ENCODE measurements around the gene SSBP3.
"Not testable (repeated sequence)": the region's sequence is repeated elsewhere in the genome, so short reads cannot be mapped to it uniquely, and the experiment has no call there.

SSBP3 gene

DNA sequence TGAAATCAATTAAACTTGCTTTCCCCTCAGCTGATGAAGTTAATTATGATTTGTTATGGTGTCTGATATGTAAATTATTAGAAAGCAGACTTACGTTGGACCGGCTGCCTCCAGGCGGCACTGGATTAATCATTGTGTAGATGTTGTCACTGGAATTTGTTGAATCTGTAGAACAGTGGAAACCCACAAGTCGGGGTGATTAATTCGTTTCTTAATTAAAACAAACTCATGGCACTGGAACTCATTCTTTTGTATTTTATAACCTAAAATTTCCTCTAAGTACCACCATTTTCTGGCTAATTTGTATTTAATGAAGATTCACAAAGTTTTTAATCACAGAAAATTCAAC, 167.2 kb downstream of the SSBP3 start:
- DNase-seq = no peak

DNA sequence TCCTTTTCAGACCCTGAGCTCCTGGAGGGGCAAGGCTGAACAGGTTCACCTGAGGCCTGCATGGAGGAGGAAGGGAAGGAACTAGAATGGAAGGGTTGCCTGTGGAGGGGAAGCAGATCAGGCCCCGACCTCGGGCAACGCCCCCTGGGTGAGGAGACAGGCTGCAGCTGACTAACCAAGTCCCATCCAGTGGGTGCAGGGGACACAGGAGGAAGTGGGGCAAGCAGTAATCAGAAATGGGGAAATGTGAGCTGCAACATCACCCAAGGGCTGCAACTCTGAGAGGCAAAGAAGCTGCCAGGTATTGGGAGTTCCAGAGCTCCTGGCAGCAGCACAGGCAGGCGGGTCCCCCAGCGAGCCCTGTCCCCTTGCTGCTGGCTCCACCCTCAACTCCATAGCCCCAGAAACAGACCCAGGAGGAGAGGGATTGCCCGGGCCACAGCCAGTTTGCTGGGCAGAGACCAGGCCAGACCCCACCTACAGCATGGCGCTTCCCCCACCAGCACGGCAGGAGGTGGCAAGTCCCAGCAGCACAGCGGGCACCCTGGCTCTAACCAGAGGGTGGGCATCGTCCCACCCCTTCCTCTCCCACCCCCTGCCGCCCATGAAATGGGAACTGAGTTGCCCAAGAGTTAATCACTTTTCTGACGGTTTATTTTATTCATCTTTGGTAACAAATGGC, 167.7 kb downstream of the SSBP3 start:
- no peak for DNase-seq

DNA sequence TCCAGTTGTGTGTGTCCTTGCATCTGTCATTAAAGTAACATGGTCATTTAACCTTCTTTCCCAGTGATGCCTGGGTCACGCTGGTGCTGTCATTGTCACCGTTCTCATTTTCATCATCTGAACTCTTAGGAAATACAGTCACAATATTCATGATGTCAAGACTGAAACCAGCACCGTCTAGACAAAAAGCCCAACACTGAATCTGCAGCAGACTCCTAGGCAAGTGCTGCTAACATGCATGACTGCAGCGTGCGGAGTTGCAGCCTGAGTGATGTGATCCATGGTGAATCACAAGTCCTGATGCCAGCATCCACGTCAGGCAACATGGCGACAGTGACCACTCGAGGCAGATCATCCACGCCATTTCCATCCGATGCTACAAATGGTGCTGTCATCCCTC, 168.6 kb downstream of the SSBP3 start:
- no peak for DNase-seq

DNA sequence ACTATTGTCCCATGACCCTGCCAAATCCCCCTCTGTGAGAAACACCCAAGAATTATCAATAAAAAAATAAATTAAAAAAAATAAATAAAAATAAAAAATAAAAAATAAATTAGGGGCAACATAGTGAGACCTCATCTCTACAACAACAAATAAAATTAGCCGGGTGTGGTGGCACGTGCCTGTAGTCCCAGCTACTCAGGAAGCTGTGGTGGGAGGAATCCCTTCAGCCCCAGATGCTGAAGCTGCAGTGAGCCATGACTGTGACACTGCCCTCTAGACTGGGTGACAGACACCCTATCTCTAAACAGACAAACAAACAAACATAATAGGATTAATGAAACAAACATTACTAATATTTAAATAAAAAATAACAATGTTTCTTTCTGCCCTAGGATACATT, 171.9 kb downstream of the SSBP3 start:
- no peak for DNase-seq

DNA sequence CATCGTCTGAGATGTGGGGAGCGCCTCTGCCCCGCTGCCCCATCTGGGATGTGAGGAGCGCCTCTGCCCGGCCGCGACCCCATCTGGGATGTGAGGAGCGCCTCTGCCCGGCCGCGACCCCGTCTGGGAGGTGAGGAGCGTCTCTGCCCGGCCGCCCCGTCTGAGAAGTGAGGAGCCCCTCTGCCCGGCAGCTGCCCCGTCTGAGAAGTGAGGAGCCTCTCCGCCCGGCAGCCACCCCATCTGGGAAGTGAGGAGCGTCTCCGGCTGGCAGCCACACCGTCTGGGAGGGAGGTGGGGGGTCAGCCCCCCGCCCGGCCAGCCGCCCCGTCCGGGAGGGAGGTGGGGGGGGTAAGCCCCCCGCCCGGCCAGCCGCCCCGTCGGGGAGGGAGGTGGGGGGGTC, 173.0 kb downstream of the SSBP3 start:
- DNase-seq = not testable (repeated sequence)

DNA sequence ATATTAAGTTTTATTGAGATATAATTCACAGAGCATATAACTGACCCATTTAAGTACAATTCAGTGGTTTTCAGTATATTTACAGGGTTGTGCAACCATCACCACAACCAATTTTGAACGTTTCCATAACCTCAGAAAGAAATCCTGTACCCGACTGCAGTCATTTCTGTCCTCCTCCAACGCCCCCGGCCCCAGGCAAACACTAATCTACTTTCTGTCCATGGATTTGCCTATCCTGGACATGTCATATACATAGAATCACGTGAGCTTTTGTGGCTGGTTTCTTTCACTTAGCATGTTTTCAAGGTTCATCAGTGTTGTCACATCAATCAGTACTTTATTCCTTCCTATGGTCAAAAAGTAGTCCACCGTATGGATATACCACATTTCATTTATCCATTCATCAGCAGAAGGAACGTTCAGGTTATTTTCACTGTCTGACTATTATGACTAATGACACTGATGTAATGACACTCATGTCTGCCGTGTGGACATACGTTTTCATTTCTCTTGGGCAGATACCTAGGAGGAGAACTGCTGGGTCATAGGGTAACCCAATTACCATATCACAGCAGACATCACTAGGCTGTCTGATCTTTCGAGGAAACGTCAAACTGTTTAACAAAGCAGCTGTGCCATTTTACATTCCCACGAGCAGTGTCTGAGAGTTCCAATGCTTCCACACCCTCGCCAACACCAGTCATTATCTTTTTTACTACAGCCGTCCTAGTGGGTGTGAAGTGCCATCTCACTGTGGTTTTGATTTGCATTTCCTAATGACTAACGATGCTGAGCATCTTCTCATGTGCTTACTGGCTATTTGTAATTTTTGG, 175.5 kb downstream of the SSBP3 start:
- DNase-seq = no peak

DNA sequence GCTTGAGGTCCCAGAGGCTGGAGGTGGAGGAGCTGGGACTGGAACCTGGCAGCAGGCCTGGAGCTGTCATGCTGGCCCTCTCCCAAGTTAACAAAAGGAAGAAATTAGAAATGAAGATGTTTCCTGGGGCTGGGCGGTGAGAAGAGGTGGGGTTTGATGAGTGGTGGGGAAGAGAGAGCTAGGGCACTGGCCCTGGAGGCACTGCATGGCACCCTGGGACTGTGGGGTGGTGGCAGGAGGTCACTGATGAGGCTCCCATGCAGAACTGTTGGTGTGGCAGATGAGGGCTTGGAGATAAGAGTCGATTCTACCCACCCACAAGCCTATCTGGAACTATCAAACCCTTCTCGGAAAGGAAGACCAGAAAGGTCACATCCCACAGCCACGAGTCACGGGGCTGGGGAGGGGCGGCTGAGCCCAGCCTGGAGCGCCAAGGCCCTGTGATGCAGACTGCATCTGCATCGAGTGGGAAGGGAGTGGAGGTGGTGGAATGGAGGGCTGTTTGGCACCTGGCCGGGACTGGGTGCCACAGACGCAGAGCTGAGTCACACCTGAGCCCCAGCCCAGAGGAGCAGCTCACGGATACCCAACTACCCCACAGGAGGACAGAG, 176.8 kb downstream of the SSBP3 start:
- DNase-seq = no peak

DNA sequence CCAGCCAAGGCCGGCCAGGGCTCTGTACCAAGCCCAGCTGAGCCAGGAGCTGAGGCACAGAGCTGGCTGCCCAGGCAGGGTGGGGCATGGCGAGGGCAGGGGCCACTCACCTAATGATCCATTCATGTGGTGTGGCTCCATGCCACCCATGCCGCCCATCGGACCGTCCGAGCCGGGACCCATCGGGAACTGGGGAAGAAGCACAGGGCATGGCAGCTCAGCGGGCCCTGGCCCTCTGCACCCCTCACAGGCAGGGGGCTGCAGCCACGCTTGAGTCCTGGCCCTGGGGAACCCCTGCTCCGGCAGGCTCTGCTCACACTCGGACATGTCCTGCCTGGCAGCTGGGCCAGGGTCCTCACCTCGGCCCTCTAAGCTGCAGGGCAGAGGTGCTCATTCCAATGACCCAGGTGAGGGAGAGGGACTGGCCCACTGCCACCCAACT, 177.5 kb downstream of the SSBP3 start:
- DNase-seq = no peak

DNA sequence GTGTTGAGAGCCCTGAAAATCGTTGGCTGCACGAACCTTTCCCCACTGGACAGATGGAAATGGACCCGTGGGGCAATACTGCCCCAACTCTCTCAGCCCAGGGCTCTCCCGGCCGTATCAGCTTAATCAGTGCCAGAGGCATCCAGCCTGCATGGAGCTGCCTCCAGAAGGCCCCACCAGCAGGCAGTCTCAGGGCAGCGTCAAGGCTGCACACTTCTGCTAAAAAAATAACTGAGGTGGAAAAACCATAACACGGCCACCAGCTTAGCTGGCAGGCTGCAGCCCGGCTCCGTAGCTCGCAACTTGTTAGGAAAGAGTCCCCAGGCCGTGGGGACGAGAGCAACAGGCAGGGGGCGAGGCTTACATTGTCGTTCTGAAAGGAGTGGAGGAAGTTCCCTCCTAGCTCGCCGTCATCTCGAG, 178.3 kb downstream of the SSBP3 start:
- DNase-seq = no peak

DNA sequence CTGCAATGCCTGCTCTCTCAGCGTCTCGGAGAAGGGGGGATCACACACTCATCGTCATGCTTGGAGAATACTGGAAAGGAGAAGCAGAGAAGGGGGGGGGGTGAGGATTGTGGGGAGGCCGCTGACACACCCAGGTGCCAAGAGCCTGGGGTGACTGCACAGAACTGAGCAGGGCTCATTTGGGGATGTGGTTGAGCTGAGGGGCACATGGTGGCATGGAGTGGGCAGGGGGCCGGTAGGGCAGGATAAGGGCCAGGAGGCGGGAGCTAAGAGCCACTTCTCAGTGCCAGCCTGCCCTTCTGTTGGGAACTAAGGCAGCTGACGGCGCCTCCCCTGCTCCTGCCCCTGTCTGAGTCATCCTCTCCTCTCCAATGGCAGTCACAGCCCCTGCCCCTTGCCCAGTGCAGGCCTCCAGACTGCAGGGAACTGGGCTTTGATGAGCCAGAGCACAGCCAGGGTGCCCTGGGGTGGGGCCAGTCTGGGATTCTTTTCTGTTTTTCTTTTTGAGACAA, 179.0 kb downstream of the SSBP3 start:
- no peak for DNase-seq

DNA sequence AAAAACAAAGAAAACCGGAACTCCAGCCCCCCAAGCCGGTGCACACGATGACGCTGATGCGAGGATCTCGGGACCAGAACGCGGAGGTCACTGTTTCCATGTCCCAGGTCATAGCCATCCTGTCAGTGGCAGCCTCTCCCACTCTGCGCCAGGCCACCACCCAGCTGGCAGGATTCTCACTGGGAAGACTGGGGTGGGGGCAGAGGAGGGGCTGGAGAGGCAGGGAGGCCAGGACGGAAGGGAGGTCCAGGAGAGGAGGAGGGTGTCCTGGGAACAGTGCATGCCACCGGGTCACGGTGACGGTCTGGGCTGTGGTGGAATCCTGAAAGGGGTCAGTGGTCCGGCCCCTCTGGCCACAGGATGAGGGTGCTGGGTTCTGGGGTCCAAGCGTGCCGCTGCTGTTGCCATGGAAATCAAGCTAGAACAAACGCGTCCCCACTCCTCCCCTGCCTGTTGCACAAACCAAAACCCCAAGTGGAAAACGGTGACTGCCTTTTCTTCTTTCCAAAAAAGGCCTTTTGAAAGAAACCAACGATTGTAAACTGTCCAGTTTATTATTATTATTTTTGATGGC, 180.1 kb downstream of the SSBP3 start:
- DNase-seq = no peak

DNA sequence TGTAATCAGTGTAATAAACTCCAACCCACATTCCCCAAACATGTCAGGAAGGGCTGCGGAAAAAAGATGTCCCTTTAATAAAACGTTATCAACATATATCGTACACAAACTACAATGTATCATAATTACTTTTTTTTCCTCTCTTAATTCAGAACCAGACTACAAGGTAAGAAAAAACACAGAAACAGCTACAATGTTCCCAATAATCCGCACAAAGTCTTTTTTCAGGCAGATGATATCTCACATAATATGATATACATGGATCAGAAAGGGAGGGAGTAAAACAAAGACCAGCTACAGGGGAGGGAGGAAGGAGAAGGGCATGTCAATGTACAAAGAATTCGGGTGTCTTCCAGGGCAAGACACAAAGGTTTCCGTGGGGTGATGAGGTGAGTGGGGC, 180.8 kb downstream of the SSBP3 start:
- DNase-seq = no peak

DNA sequence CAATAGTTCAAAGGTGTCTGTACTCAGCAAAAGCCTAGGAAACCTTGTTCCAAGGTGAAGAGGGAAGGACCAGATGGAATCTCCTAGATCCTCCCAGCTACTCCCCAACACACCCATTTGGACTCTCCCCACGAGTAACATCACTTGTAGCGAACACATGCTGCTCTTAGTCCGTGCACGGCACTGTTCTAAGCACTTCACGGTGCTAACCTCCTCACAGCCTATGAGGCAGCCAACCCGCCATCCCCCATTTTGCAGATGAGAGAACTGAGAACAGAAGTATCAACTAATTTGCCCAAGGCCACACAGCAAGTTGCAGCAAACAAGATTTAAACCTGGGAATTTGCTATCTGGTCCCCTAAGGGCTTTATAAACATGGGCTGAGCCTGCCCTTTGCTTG, 182.0 kb downstream of the SSBP3 start:
- DNase-seq = no peak

DNA sequence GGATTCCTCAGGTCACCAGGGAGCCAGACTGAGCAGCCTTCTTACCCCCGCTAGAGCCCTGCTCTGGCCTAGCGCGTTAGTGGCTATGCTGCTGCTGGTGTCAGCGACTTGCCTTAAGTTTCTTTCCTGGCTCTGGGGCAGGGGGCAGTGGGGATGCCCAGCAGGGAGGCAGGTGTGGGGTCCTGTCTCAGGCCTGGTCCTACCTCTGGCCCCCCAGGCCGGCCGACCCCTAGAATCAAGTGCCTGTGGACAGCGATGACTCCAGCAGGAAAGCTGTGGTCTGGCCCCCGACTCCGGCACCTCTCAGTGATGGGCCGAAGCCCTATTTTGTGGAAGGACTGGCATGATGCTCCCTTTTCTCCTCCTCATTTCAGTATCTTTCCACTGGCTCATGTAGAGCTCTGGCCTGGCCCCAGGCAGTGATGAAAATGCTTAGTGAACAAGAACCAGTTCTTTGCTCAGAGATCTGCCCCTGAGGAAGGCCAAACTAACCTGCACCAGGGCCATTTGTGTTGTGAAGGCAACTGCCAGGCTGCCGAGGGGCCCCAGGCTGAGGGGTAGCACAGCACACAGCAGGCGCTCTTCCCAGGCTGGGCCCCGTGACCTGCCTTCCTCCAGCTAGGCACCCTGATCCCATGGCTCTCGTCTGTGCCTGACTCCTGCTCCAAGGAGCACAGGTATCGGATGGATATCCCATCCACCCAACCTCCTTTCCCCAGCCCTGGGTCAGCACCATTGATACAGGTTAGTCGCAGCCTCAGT, 182.6 kb downstream of the SSBP3 start:
- no peak for DNase-seq

DNA sequence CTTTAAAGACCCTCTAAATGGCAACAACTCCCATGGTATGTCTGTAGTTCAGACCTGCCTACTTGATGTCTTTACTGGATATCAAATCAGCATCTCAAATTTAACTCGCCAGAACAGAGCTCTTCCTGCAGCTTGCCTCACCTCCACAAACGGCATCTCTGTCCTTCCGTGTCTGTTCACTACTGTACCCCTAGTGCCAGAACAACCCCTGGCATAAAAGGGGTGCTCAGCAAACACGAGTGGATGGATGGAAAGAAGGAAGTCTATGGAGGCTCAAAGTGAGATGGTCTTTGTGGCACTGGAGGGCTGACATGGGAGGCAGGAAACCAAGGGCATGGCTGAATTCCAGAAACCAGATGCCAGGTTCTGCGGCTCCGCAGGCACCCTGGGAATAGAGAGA, 183.5 kb downstream of the SSBP3 start:
- no peak for DNase-seq

DNA sequence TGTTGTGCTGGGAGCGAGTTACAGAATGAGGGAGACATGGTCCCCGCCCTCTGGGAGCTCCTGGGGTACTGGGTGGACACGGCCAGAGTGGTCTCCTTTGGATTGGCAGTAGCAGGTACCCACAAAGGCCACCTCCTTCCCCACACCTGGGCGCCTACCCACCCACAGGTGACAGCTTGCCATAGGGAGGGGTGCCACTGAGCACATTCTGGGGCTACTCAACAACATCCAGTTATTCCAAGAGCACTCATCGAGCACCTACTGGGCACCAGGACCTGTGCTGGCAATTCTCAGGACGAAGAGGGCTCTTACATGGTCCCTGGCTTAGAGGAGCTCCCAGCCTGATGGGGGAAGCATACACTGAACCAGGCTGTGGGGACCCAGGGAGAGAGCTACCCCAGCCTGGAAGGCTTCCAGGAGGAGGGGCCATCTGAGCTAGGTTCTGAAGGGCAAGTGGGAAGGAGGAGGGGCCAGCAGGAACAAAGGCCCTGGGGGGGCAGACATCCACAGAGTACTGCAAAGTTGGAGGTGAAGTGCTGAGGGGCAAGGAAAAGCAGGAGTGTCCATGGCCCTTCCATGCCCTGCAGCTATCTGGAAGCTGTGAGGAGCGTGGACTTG, 184.2 kb downstream of the SSBP3 start:
- DNase-seq = no peak

DNA sequence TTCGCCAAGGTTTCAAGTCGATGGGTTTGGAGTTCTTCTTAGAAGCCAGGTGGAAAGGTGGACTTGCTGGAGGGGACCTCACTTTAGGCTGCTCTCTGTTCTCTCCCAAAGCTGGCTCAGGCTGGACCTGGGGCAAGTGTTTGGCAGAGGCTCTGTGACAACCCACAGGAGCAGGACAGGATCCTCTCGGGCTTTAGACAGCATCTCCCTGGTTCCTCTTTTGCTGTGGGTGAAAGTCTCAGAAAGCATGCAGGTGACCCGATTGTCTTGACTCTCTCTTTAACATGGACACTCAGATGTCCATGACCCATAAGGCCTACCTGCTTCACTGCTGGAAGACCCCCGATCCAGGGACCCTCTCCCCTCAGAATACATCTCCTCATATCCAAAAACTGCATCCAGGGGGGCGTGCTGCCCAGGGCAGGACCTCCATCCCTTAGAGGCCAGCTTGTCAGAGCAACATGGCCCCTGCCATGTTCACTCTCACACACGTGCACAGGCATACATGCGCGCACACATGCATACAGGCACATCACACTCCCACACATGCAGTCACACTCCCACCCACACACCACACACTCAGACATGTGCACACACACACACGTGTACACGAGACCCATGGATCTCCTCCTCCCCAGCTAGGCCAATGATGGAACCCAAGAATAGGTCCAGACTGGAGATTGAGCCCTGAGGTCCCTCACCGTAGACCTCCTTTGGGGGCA, 184.9 kb downstream of the SSBP3 start:
- no peak for DNase-seq

DNA sequence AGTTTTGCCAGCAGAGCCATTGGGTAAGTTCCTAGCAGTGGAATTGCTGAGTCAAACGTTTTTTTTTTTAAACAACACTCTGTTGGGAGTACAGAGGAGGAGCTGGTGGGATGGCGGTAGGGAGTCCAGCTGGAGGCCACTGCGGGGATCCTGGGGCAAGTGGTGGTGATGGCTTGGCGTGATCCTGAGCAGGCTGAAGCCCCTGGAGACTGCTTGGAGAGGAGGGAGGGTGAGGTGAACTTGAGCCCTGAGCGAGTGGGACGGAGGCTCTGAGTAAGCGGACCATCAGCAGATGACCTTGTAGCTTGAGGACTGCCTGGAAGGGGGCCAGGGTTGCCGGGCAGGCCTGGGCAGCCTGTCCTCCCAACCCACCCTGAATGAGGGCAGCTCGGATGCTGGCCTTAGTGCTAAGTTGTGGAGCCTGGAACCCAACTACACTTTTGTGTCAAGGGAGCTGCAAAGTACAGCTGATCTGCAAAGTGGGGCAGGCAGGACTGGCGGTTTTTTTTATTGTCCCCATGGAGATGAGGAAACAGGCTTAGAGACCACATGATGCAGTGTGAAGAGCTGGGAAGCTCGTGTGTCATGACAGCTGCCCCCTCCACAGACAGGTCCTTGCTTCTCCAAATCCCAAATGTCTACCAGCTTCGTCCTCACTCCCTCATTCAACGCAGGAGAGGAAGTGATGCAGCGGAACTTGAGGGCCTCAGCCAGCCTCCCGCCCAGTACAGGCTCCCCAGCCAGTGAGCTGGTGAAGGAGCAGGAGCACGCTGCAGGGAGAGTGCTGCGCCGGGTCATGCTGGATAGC, 186.0 kb downstream of the SSBP3 start:
- DNase-seq = peak; percentile 61

DNA sequence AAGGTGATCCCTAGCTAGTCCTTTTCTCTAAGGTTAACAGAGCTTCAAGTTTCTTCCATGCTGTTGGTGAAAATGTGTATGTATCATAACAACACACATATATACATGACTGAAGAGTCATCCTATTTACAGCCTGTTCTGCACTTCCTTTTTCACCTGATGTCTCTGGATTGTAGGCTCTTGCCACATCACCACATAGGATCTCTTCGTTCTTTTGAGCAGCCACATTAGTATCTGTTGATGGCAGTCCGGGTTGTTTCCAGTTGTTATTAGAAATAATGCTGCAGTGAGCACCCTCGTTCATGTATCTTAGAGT, 186.5 kb downstream of the SSBP3 start:
- DNase-seq = no peak

DNA sequence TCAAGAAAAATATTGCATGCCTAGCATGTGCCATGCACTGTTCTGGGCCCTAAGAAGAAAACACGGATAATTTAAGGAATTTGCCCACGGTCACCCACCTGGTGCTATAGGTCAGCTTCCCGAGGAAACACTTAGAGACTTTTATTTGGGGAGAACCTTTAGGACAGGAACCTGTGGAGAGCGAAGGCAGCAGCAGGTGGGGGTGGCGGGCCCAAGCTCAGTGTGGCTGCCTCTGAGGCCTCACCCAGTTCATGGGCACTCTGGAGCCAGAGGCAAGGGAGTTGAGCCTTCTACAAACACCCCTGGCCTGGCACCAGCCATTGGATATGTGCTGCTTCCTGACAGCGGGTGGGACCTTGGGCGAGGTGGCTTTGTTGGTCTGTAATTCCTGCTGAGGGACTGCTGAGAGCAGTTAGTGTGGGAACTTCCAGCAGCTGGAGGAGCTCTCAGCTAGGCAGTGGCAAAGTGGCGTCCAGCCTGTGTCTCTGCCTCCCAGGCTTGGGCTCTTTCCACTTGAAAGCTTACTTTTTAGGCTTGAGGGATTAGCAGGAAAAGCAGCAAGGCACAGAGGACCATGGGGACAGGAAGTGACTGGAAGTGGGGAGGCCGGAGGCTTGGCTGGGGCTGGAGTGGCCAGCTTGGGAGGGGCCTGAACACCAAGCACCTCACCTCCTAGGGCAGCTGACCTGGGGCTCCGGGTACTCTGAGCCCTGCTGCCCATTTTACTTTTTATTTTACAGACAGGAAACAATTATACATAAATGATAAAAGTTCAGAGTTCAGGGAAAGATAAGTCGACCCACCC, 187.1 kb downstream of the SSBP3 start:
- DNase-seq = no peak

Measured in GOT3 (cell line).